Fibroblast of lung (primary cell): ENCODE measurements around the gene SSMEM1. TPM values are rescaled to one million over a fixed set of nuclear protein-coding genes. Genes with fewer than 3 reads are reported as not detected.

Experiments used
- DNase-seq, 2 donors: peaks; one replicate each; pipeline versions ENCODE4 v3.0.0 to v3.0.0-alpha.2; 2010; ENCODE audit warnings: low read depth in 2 of 2
- H2AFZ ChIP-seq: 2 replicates; pipeline ENCODE4 v1.5.1; 2012; ENCODE audit warnings: low read length, control low read depth, inconsistent platforms
- H3K27ac ChIP-seq: 2 replicates; pipeline ENCODE4 v1.5.1; 2011; ENCODE audit warnings: low read length, control low read depth; ENCODE audit not compliant: insufficient read depth
- H3K27me3 ChIP-seq: 2 replicates; pipeline ENCODE4 v1.5.1; 2011; ENCODE audit warnings: mild to moderate bottlenecking, low read length; ENCODE audit not compliant: control insufficient read depth, insufficient read depth
- H3K36me3 ChIP-seq: 2 replicates; pipeline ENCODE4 v1.5.1; 2011; ENCODE audit warnings: low read length; ENCODE audit not compliant: control insufficient read depth, insufficient read depth
- H3K4me1 ChIP-seq: 2 replicates; pipeline ENCODE4 v1.5.1; 2011; ENCODE audit warnings: low read length; ENCODE audit not compliant: control insufficient read depth, insufficient read depth; ENCODE audit errors: extremely low read depth
- H3K4me2 ChIP-seq: 2 replicates; pipeline ENCODE4 v1.5.1; 2011; ENCODE audit warnings: low read length, control low read depth; ENCODE audit not compliant: insufficient read depth; ENCODE audit errors: extremely low read depth
- H3K4me3 ChIP-seq, 4 experiments: fragments of 200-600 bp in 1 of 4; sonication (generic) in 1 of 4; replicated peaks in 1 of 4; 2 replicates each; pipeline ENCODE4 v1.5.1; 2011 to 2016; ENCODE audit warnings: low read length in 4 of 4, low read depth in 3 of 4, mild to moderate bottlenecking in 3 of 4, control low read depth in 2 of 4, inconsistent platforms in 1 of 4, mixed read lengths in 1 of 4; ENCODE audit not compliant: insufficient read depth in 1 of 4; ENCODE audit errors: control extremely low read depth in 1 of 4
- H3K79me2 ChIP-seq: 2 replicates; pipeline ENCODE4 v1.5.1; 2012; ENCODE audit warnings: mild to moderate bottlenecking, low read length, inconsistent platforms; ENCODE audit not compliant: control insufficient read depth, insufficient read depth
- H3K9ac ChIP-seq: 2 replicates; pipeline ENCODE4 v1.5.1; 2011; ENCODE audit warnings: mild to moderate bottlenecking, low read length, control low read depth; ENCODE audit not compliant: insufficient read depth
- H3K9me3 ChIP-seq: 2 replicates; pipeline ENCODE4 v1.5.1; 2012; ENCODE audit warnings: low read depth, low read length; ENCODE audit not compliant: control insufficient read depth, insufficient read depth
- H4K20me1 ChIP-seq: 2 replicates; pipeline ENCODE4 v1.5.1; 2011; ENCODE audit warnings: low read length; ENCODE audit not compliant: control insufficient read depth, insufficient read depth; ENCODE audit errors: extremely low read depth
- CTCF ChIP-seq, 2 donors: IDR thresholded peaks in 1 of 2; conservative IDR thresholded peaks in 1 of 2; 1 replicate in 1 of 2; 2 replicates in 1 of 2; pipeline ENCODE4 v1.5.1; 2011 to 2012; ENCODE audit warnings: low read length in 2 of 2, control low read depth in 1 of 2, inconsistent platforms in 1 of 2, low read depth in 1 of 2, mild to moderate bottlenecking in 1 of 2
- EZH2 ChIP-seq: IDR thresholded peaks from 2 replicates; pipeline ENCODE4 v1.5.1; 2012; ENCODE audit warnings: low read length, control low read depth, mild to moderate bottlenecking; ENCODE audit errors: missing control alignments
- polyA minus RNA-seq: library from RNA; depleted of rRNA, polyadenylated mRNA; stranded (reverse); fragments of >200 nt; gene quantifications from 2 replicates; pipeline ENCODE4 v1.2.3, GENCODE V29; 2011; ENCODE audit warnings: low replicate concordance
- polyA plus RNA-seq, 2 donors: library from polyadenylated mRNA; depleted of rRNA in 1 of 2; stranded (reverse) in 1 of 2; unstranded in 1 of 2; fragments of >200 nt; gene quantifications; 2 replicates each; pipeline ENCODE4 v1.2.1, GENCODE V29; 2011 to 2012; ENCODE audit warnings: missing spikeins in 1 of 2
- total RNA-seq: library from RNA; depleted of rRNA; stranded (reverse); fragments of >200 nt; gene quantifications from 2 replicates; pipeline ENCODE4 v1.2.1, GENCODE V29; 2014

SSMEM1 gene, protein sequence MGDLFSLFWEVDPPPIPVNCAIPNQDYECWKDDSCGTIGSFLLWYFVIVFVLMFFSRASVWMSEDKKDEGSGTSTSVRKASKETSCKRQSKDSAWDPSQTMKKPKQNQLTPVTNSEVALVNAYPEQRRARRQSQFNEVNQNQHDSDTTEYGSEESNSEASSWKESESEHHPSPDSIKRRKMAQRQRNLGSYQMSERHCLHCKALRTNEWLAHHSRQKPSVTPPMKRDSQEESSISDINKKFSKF
- total RNA-seq: not detected in 2 replicates
- polyA plus RNA-seq: not detected in 2 replicates
- not detected in 2 replicates for polyA plus RNA-seq (2012)
- not detected in 2 replicates for polyA minus RNA-seq

DNA sequence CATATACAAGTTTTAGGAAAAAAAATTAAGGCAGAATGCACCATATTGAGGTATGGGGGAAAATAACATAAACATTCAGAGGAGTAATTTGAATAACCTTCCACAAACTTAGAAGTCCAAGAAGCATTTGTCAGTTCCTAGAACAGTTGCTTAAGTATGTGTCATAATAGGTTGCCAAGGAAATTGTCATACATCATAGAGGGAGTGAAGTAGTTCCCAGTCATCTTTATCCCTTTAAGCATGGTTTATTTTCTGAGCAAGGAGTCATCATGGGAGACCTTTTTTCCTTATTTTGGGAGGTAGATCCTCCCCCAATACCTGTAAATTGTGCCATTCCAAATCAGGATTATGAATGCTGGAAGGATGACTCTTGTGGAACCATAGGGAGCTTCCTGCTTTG is at the start of gene SSMEM1:
Gene SSMEM1 (plus strand): TSS at position 219 of the 400 bp plus-strand sequence. CDS start 51 bp downstream, at position 270.
- H4K20me1 ChIP-seq: no peaks in the 10 kb centered on the region
- no peak within 1 kb of the TSS for H2AFZ ChIP-seq
- no peak within 1 kb of the TSS for H3K27ac ChIP-seq
- no peak within 1 kb of the TSS for H3K9ac ChIP-seq
- no peak within 1 kb of the TSS for H3K4me2 ChIP-seq
- H3K27me3 ChIP-seq: no peaks in the 10 kb centered on the region
- H3K4me3 ChIP-seq: no peak within 1 kb of the TSS
- peaks cover 5% of the 10 kb centered on the region for H3K4me1 ChIP-seq
- peaks cover 3% of the 10 kb centered on the region for H3K36me3 ChIP-seq
- H3K9me3 ChIP-seq: no peaks in the 10 kb centered on the region
- peak; percentile 66 to 72 for DNase-seq
- no peak for TF ChIP-seq EZH2
- TF ChIP-seq CTCF (conservative IDR thresholded peaks at IDR 0.05 in 1 of 2, IDR thresholded peaks at IDR 0.05 in 1 of 2; ENCODE audit: low read depth in 1 of 2, low read length in 2 of 2): no peak
- peaks cover 1% of the 10 kb centered on the region for H3K79me2 ChIP-seq

DNA sequence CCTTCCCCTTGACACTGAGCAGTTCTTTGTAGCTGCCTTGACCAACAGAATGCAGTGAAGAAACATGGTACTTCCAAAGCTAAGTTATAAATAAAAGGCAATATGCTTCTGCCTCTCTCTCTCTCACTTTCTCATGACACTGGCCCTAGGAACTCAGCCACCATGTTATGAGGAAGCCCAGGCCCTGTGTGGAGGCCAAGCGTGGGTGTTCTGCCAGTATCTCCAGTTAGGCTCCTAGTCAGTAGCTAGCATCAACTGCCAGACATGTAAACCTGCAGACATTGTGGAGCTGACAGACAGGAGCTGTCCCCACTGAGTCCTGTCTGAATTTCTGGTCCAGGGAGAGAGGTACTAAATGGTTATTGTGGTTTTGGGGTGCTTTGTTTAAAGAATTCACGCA is 47.6 kb upstream of the SSMEM1 start:
- no peak for DNase-seq

DNA sequence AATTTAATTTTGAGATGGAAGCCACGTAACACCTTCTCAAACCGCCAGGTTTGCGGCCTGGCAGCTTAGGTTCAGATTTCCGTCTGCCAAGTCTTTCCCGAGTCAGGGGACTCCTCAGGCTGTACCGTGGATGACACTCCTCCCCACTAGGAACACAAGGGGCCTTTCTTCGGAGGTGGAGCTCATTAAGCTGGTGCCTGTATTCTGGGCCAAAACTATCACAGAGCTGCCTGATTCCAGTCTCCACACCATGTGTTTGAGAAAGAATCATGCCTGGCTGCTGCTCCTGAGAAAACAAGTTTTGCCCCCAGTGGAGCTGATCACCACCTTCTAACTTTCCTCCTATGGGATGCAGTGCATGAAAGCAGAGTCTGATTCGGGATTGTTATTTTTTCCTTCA is 47.2 kb upstream of the SSMEM1 start:
- no peaks in the 10 kb centered on the region for H3K79me2 ChIP-seq
- H4K20me1 ChIP-seq: no peaks in the 10 kb centered on the region
- no peak overlapping the region for H2AFZ ChIP-seq
- no peaks in the 10 kb centered on the region for H3K27me3 ChIP-seq
- DNase-seq: no peak
- no peaks in the 10 kb centered on the region for H3K4me1 ChIP-seq
- H3K36me3 ChIP-seq: peaks cover 4% of the 10 kb centered on the region
- no peak overlapping the region for H3K4me3 ChIP-seq
- H3K4me2 ChIP-seq: no peak overlapping the region
- TF ChIP-seq CTCF (conservative IDR thresholded peaks at IDR 0.05 in 1 of 2, IDR thresholded peaks at IDR 0.05 in 1 of 2; ENCODE audit: low read depth in 1 of 2, low read length in 2 of 2) (no peak), EZH2 (no peak)
- H3K27ac ChIP-seq: no peak overlapping the region
- H3K9ac ChIP-seq: no peak overlapping the region
- H3K9me3 ChIP-seq: no peaks in the 10 kb centered on the region

More for the DNA sequence above, 47.6 kb upstream of the SSMEM1 start:
- Histone ChIP-seq H3K4me1 (no peaks in the 10 kb centered on the region), H3K36me3 (peaks cover 4% of the 10 kb centered on the region), H4K20me1 (no peaks in the 10 kb centered on the region), H3K9ac (no peak overlapping the region), H3K4me3 (no peak overlapping the region), H3K79me2 (no peaks in the 10 kb centered on the region), H3K27ac (no peak overlapping the region), H3K27me3 (no peaks in the 10 kb centered on the region), H3K9me3 (no peaks in the 10 kb centered on the region), H3K4me2 (no peak overlapping the region), H2AFZ (no peak overlapping the region)
- TF ChIP-seq CTCF (conservative IDR thresholded peaks at IDR 0.05 in 1 of 2, IDR thresholded peaks at IDR 0.05 in 1 of 2; ENCODE audit: low read depth in 1 of 2, low read length in 2 of 2): no peak
- TF ChIP-seq EZH2: no peak
